ENCODE measurements around the gene TACR1. TPM values are rescaled to one million over a fixed set of nuclear protein-coding genes. Genes with fewer than 3 reads are reported as not detected.

TACR1 gene
- total RNA-seq, 1 donor from 2014 or later = 1.4 TPM

DNA sequence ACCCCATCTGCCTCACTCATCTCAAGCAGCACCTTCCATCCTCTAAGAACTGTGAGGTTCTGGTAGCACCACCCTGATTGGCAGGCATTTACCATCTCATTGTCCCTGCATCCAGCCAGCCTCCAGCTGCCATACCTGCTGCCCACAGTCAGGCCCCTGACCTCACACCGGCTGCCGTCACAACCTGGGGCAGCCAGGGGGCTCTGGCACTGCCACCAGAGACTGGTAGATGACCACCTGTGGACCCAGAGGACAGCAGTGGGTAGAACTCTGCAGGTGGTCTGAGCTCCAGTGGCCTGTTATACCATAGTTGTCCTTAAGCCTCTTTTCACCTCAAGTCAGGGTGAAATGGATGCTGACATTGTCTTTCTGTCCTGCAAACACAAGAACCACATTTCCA is 171.4 kb downstream of the TACR1 start:
- DNase-seq (no peak), ATAC-seq (no peak)

DNA sequence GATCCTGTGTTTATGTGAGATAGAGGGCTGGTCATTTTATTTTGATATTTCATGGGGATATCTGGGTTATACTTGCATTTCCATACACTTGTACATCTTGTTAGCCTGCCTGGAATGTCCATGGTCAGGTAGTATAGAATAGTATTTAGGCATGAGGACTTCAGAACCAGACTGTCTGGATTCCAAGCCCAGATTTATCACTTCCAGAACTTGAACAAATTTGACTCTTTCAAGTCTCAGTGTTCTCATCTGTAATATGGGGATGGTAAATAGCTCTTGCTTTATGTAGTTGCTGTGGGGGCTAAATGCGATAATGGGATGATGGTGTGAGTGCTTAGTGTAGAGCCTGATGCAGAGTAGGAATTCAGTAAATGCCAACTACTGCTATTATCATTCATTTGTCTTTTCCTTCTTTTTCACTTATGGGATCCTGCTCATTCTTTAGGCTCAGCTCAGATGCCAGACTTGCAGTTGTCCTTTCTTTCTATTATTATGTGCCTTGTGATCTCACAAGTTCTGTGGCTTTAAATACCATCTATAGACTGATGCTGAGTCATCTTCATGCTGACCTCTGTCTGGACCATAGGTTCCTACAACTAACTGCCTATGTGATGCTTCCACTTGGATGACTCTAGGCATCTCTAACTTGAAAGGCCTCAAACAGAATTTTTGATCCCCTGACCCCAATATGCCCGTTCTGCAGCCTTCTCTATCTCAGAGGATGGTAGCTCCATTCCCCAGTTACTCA is 173.5 kb downstream of the TACR1 start:
- DNase-seq (no peak), ATAC-seq (no peak)
- Histone ChIP-seq H3K4me3 (no peak overlapping the region), H3K4me1 (no peaks in the 10 kb centered on the region), H3K36me3 (no peaks in the 10 kb centered on the region), H3K9me3 (no peaks in the 10 kb centered on the region), H3K27ac (no peak overlapping the region), H3K27me3 (ENCODE audit: low read depth) (no peaks in the 10 kb centered on the region)
- intact Hi-C loops (cut with DNase I) = no loop called here
- TF ChIP-seq, protein P1, sequence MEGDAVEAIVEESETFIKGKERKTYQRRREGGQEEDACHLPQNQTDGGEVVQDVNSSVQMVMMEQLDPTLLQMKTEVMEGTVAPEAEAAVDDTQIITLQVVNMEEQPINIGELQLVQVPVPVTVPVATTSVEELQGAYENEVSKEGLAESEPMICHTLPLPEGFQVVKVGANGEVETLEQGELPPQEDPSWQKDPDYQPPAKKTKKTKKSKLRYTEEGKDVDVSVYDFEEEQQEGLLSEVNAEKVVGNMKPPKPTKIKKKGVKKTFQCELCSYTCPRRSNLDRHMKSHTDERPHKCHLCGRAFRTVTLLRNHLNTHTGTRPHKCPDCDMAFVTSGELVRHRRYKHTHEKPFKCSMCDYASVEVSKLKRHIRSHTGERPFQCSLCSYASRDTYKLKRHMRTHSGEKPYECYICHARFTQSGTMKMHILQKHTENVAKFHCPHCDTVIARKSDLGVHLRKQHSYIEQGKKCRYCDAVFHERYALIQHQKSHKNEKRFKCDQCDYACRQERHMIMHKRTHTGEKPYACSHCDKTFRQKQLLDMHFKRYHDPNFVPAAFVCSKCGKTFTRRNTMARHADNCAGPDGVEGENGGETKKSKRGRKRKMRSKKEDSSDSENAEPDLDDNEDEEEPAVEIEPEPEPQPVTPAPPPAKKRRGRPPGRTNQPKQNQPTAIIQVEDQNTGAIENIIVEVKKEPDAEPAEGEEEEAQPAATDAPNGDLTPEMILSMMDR (IDR thresholded peaks at IDR 0.05) = no peak

More for the DNA sequence above, 171.4 kb downstream of the TACR1 start:
- intact Hi-C loops (cut with DNase I) = no loop called here
- Histone ChIP-seq H3K9me3 (no peaks in the 10 kb centered on the region), H3K36me3 (no peaks in the 10 kb centered on the region), H3K27me3 (ENCODE audit: low read depth) (no peaks in the 10 kb centered on the region), H3K27ac (no peak overlapping the region), H3K4me3 (no peak overlapping the region), H3K4me1 (no peaks in the 10 kb centered on the region)
- TF ChIP-seq, protein P1 (IDR thresholded peaks at IDR 0.05) = no peak

DNA sequence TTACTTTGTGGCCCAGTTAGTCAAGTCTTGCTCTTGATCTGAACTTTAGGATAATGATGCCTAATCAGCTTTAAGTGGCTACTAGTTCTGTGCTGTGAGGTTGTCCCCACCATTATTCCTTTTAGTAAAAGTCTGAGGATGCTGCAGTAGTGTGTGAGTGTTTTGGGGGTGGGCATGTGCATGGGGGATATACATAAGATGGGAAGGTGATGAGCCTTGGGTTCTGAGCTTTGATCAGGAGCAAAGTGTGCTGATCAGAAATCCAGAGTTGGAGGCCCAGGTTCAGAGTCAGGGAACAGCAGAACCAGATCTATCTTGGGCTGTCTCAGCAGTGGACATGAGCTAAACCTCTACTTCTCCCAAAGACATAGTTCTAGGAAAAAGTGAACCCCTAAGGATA is 174.1 kb downstream of the TACR1 start:
- Histone ChIP-seq H3K4me3 (no peak overlapping the region), H3K4me1 (no peaks in the 10 kb centered on the region), H3K9me3 (no peaks in the 10 kb centered on the region), H3K36me3 (no peaks in the 10 kb centered on the region), H3K27me3 (ENCODE audit: low read depth) (no peaks in the 10 kb centered on the region), H3K27ac (no peak overlapping the region)
- ATAC-seq = no peak
- intact Hi-C loops (cut with DNase I) = no loop called here
- TF ChIP-seq, protein P1 (IDR thresholded peaks at IDR 0.05) = no peak
- DNase-seq = no peak

DNA sequence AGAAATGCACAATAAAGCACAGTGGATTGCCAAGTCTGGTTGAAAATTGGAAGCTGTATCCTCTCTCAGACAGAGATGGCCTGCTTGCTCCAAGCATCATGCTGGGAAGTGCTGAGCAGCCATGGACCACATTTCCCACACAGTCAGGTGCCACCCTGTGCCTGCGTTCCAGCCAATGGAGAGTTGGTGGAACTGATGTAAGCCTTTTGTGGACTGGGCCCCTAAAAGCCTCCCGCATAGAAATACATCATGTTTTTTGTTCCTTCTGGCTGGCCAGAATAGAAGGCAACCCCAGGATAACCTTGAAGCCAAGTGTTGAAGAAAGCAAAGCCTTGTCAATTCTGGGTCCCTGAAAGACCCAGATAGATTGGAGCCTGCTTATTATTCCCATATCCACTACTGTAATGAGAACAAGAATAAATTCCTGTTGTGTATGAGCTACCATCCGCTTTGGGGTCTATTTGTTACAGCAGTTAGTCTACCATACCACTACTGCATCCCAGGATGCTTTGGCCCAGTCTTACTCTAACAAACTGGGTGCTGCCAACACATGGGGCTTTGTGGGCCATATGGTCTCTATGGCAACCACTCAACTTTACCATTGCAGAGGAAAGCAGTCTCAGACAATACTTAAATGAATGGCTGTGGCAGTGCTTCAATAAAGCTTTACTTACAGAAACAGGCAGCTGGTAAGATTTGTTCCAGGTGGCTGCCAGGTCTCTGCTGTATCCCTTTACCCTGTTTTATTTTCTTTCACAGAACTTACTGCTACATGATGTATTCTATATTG is 175.5 kb downstream of the TACR1 start:
- no peak for DNase-seq
- Histone ChIP-seq H3K27ac (no peak overlapping the region), H3K9me3 (no peaks in the 10 kb centered on the region), H3K36me3 (no peaks in the 10 kb centered on the region), H3K4me3 (no peak overlapping the region), H3K27me3 (ENCODE audit: low read depth) (no peaks in the 10 kb centered on the region), H3K4me1 (no peaks in the 10 kb centered on the region)
- TF ChIP-seq, protein P1 (IDR thresholded peaks at IDR 0.05) = no peak
- intact Hi-C loops (cut with DNase I) = no loop called here
- ATAC-seq = no peak

DNA sequence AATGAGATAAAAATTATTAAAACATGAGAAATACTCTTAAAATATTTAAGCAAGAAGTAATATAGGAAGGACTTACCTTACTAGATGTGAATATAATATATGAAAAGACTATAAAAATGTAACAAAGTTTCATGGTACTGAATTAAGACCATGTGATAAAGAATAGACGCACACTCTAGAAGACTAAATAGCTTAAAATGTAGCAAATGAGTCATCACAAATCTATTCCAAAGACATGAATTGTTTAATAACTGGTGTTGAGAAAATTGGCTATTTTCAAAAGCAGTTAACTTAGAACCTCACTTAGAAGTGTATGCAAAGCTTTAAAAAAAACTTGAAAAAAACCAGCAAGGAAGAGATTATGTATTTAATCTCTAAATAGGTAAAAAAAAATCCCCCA is 176.8 kb downstream of the TACR1 start:
- Histone ChIP-seq H3K36me3 (no peaks in the 10 kb centered on the region), H3K27me3 (ENCODE audit: low read depth) (no peaks in the 10 kb centered on the region), H3K4me3 (no peak overlapping the region), H3K9me3 (no peaks in the 10 kb centered on the region), H3K27ac (no peak overlapping the region), H3K4me1 (no peaks in the 10 kb centered on the region)
- TF ChIP-seq, protein P1 (IDR thresholded peaks at IDR 0.05) = no peak
- ATAC-seq (no peak), DNase-seq (no peak)
- intact Hi-C loops (cut with DNase I) = no loop called here

Data from lower lobe of right lung (tissue), 2 donors.